C4-2B (cell line): ENCODE measurements around the gene CATSPERZ.

Experiments used
- ZFX ChIP-seq: fragments of 450-650 bp; IDR thresholded peaks from 2 replicates; pipeline ENCODE4 v1.6.1; 2017
- TF ChIP-seq, protein P1 (sequence below): fragments of 450-650 bp; conservative IDR thresholded peaks from 2 replicates; pipeline ENCODE4 v1.5.1; 2017; ENCODE audit warnings: mild to moderate bottlenecking

DNA sequence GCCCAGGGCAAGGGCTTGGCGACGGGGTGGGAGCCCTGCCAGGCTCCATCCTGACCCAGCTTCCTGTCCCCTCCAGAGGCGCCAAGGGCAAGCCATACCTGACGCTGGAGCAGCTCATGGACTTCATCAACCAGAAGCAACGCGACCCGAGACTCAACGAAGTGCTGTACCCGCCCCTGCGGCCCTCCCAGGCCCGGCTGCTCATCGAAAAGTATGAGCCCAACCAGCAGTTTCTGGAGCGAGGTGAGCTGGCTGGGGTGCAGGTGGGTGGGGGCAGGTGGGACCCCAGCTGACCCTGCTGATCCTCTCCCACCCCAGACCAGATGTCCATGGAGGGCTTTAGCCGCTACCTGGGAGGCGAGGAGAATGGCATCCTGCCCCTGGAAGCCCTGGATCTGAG, 43.9 kb upstream of the CATSPERZ start:
- TF ChIP-seq, protein P1, sequence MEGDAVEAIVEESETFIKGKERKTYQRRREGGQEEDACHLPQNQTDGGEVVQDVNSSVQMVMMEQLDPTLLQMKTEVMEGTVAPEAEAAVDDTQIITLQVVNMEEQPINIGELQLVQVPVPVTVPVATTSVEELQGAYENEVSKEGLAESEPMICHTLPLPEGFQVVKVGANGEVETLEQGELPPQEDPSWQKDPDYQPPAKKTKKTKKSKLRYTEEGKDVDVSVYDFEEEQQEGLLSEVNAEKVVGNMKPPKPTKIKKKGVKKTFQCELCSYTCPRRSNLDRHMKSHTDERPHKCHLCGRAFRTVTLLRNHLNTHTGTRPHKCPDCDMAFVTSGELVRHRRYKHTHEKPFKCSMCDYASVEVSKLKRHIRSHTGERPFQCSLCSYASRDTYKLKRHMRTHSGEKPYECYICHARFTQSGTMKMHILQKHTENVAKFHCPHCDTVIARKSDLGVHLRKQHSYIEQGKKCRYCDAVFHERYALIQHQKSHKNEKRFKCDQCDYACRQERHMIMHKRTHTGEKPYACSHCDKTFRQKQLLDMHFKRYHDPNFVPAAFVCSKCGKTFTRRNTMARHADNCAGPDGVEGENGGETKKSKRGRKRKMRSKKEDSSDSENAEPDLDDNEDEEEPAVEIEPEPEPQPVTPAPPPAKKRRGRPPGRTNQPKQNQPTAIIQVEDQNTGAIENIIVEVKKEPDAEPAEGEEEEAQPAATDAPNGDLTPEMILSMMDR, result no peak
- no peak for TF ChIP-seq ZFX
